Measurements from ENCODE around the gene CRADD.

DNA sequence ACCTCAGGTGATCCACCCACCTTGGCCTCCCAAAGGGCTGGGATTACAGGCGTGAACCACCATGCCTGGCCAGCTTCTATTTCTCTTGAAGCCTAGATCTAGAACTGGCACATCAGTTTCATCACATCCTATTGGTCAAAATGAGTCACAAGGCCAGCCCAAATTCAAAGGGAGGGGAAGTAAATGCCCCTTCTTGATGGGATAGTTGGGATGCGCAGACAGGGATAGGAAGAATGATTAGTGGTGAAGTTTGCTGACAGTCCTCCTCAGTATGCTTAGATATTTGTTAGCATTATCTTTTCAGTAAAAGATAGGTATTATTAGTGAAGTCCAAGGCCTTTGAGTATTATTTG is 33.4 kb downstream of the CRADD start:
- TF ChIP-seq CTCF (IDR thresholded peaks at IDR 0.05 in 8 of 11, conservative IDR thresholded peaks at IDR 0.05 in 3 of 11), result no peak
- no peak for TF ChIP-seq POLR2AphosphoS5 (IDR thresholded peaks at IDR 0.05)
